ENCODE data around the gene FCHSD2.
"Not testable (repeated sequence)": the region's sequence is repeated elsewhere in the genome, so short reads cannot be mapped to it uniquely, and the experiment has no call there.

The FCHSD2 gene

DNA sequence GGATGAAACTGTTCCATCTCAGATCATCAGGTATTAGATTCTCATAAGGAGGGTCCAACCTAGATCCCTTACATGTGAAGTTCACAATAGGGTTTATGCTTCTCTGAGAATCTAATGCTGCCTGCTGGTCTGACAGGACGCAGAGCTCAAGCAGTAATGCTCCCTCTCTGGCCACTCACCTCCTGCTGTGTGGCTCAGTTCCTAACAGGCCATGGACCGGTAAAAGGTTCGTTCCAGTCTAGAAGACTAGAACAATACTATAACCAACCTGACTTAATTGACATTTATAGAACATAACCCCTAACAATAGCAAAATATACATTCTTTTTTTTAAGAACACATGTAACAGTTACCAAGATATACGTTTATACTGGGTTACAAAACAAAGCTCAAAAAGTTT, 282.1 kb downstream of the FCHSD2 start:
- no peak for DNase-seq

GRCh38 chr11:72859126-72859525, 283.0 kb downstream of the FCHSD2 start:
- no peak for DNase-seq

- DNase-seq, result not testable (repeated sequence)
Measured at GRCh38 chr11:72858267-72858666, 283.9 kb downstream of the FCHSD2 start.

- DNase-seq, result no peak
Measured at GRCh38 chr11:72856551-72857345, 285.4 kb downstream of the FCHSD2 start.

DNA sequence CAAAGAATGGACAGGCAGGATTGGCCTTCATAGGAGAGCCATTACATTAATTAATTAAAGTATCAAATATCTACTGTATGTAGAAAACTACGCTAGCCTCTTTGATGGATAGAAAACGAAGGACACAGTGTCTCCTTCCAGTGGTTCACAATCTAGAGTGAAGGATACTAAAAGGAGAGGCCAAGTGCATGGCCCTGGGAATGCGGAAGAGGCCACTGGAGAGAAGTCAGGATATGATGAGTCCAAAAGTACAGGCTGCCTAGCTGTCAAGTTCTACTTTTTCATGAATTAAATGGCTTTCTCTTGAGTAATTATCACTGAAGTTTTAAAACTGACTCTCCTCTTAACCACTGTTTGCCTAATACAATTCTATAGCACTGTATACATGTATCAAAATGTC, 286.1 kb downstream of the FCHSD2 start:
- no peak for DNase-seq

DNA sequence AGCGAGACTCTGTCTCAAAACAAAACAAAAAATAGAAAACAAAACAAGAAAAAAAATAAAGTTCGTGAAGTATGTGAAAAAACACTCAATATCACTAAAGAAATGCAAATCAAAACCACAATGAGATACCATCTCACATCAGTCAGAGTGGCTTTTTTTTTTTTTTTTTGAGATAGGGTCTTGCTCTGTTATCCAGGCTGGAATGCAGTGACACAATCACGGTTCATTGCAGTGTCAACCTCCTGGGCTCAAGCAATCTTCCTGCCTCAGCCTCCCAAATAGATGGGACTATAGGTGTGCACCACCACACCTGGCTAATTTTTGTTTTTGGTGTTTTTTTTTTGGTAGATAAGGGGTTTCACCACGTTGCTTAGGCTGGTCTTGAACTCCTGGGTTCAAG, 290.4 kb downstream of the FCHSD2 start:
- no peak for DNase-seq

- DNase-seq, result no peak
Measured at GRCh38 chr11:72850832-72851231, 291.3 kb downstream of the FCHSD2 start.

- DNase-seq, result no peak
Measured at GRCh38 chr11:72848846-72849466, 293.2 kb downstream of the FCHSD2 start.

DNA sequence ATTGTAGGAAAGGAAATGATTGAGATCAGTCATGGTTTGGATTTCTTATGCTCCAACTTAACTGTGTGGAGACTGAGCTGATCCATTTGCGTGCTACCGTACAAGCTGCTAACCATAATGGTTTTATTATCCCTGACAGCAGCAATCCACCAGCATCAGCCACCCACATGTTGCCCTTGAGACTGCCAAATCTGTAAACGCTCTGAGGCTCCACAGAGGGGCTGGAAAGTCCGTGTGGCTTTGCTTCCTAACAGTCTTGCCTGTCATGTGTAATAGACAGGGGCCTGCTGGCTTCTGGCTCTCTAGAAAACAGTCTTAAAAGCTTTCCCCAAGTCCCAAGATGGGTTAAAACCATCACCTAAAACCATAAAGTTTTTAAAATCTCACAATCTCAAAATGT, 297.8 kb downstream of the FCHSD2 start:
- DNase-seq, result no peak

DNA sequence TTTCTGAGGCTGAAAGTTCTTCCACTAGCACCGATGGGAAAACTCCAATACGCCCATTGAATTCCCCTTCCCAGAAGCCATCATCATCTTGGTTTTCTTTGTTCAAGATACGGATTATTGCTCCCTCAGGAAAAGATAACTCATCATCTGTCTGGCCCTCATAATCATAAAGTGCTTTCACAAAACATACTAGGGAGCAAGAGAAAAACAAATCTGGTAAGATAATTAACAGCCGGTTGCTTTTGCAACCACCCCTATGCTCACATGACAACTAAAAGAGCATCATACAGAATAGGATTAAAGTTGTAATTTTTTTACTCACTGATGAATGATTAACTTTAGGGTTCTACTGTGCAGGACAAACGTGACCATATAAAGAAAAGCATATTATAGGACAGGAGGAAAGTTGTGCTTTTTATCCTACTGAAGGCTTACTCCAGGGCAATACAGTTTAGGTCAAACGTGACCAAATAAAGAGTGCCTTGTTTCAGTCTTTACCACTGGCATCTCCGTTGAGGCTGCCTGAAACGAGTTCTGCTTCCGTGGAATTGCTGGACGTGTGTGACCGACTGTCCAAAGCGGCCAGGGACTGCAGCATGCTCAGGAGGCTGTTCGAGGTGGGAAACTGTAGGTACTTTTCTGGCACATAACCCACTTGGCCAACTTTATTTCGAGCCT, 299.3 kb downstream of the FCHSD2 start:
- no peak for DNase-seq

DNA sequence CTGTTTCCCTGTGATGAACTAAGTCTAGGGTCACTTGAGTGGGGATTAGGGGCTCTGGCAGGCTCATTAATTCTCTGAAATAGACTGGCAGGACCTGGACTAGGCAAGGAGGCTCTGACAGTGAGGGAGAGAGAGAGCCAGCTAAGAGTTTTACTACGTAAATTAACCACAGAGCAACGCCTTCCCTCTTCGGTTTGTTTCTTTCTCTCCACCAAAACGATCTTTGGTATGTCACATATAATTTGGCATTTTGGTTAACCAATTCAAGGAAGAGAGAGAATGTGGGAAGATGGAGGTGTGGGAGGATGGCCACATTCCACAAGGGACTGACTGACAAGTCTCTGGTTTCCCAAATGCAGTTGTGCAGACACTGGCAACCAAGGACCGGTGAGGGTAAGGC, 300.0 kb downstream of the FCHSD2 start:
- no peak for DNase-seq

- DNase-seq, result no peak
Measured at GRCh38 chr11:72841397-72841796, 300.7 kb downstream of the FCHSD2 start.

- DNase-seq, result no peak
Measured at GRCh38 chr11:72840780-72841179, 301.3 kb downstream of the FCHSD2 start.

GRCh38 chr11:72838691-72839305, 303.3 kb downstream of the FCHSD2 start:
- DNase-seq, result no peak

DNA sequence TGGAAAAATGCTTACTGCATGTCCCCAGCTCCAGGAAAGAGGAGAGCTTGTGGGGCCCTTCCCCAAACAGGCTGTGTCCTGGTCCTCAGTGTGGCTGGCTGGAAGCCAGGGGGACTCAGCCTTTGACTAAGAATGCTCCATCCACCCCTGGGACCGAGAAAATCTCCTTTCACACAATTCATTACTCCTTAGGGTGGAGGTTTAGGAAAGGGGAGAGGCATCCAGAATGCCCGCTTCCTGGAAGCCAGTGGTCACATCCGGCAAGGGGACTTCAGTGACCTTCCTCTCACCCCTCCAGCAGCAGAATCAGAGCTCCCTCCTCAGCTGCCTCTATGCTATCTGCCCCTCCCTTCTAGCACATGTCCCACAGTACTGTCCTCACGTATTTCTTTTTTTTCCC, 306.0 kb downstream of the FCHSD2 start:
- no peak for DNase-seq

DNA sequence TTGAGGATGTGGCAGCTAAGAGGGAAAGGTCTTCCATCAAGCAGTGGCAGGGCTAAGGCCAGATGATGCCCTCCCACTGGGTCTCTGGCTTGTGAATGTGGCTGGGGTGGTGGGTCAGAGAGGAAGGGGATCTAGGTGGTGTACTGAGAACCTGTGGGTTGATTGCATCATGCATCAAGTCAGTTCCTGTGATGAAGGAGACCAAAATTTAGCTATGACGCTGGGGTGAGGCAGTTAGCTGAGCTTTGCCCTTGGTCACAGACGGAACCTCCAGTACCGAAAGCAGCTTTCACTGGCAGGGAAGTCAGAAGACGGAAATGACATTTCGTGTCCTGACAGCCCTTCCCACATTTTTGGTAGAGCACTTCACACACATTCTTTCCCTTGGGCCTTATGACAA, 307.2 kb downstream of the FCHSD2 start:
- no peak for DNase-seq

DNA sequence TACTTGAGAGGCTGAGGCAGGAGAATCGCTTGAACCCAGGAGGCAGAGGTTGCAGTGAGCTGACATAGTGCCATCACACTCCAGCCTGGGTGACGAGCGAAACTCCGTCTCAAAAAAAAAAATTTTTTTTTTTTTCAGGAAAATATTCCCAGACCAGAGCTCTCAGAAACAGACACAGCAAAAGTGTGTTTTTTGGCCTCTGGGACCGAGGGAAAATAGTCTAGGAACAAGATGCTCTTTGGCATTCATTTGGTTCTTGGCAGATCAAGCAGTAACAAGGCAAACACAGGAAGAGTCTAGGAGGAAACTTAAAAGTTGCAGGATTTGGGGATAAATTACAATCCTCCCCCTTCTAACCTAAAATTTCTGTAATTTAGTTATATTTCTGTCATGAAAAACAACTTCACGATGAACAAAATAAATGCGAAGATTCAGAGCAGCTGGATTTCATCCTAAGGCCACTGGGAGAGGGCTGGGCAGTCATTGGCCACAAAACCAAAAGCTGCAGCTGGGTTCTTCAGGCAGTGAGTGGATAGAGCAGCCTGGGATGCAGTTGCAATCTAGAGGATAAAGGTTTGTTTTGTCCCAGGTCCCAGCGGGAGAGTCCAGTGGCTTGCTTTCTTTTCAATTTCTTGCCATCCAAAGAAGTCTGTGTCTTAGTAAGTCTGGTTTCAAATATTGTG, 308.2 kb downstream of the FCHSD2 start:
- DNase-seq, result no peak

DNA sequence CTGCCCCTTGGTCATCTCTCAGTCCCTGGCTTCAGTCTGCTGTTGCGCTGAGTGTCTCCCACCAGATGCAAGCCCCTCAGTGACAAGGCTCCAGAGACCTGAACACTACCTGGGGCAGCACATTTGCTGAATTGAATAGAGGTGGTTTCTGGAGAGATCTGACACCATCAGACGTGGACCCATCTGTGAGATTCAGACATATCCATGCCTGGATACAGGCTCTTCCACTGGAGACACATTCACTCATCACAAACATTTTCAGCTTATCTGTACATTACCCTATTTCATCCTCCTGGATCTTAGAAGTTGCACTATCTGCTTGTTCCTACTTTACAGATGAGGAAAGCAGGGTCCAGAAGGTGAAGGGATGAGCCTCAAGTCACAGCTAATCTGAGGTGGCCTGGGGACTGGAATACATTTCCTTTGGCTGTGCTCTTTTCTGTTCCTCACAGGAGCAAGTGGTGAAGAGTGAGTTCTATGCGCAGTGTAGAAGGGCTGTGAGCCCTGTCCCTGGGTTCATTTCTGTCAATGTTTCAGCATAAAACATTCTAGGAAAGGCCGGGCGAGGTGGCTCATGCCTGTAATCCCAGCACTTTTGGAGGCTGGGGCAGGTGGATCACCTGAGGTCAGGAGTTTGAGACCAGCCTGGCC, 308.9 kb downstream of the FCHSD2 start:
- DNase-seq, result no peak

- DNase-seq, result no peak
Measured at GRCh38 chr11:72832301-72833082, 309.6 kb downstream of the FCHSD2 start.

DNA sequence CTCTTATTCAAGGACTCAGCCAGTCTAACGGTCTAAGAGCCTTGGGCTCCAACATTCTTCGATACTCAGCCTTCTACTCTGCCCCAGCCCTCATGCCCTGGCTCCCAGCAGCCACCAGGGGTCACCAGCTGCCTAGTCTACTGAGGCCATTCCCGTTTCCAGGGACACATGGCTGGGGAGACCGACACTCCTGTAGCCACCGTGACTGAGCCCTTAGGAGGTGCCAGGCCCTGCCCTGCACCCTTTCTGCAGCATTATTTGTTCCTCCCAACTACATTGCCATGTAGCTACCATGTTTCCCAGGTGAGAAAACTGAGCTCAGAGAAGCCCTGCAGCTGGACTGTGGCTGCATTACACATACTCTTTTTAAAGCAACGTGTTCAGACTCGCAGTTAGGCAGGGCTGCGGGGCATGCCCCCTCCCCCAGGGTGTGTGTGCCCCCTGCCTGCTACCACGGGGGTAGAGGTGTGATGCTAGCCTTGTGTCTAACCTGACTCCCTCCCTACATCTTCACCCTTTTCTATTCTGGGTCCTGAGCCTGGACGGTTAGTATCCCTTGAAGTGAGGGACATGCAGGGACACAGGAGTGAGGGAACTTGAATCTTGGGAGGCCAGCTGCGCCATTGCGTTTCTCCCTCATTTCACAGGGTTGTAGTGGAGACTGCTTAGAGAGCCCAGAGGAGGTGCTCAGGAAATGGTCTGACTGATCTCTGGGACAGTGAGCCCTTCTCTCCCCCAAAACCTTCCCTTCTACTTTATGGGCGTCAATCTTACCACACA, 310.4 kb downstream of the FCHSD2 start:
- DNase-seq, result no peak
